ENCODE results near the gene ENDOG. TPM values are rescaled to one million over a fixed set of nuclear protein-coding genes. Genes with fewer than 3 reads are reported as not detected.
"Not testable (repeated sequence)": the region's sequence is repeated elsewhere in the genome, so short reads cannot be mapped to it uniquely, and the experiment has no call there.

Gene ENDOG
- 10 to 100 TPM; 11.4 to 22.6 (median 22.0) TPM for polyA plus RNA-seq

DNA sequence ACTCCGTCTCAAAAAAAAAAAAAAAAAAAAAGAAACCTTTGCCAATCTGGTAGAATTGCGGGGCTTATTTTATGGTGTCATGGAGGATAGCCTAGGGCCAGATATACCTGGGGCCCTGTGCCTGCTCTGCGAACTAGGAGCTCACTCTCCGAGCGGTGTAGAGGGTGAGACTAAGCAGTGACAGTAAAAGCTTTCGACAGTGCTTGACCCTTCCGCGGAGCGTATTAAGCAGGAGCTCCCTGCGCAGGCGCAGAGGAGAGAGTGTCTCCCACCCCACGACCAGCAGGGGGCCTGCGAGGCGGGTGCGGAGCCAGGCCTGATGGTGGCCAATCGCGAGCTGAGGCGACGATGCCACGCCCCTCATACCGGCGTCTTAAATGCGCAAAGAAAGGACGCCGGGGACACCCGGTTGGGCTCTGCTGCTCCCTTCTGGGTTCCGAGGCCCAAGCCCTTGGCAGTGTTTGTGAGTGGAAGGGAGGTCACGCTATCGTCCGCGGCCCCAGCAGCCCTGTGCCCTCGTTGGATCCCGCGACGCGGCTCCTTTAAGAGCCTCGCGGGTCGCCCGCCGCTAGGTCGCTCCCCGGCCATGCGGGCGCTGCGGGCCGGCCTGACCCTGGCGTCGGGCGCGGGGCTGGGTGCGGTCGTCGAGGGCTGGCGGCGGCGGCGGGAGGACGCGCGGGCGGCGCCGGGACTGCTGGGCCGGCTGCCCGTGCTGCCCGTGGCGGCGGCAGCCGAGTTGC lies at the start of gene ENDOG:
ENDOG (plus strand) TSS at position 402 of the 740 bp plus-strand sequence; CDS start at position 587, 185 bp downstream.
- 0% methylated on average over 63 to 70 of the region's 70 CpGs for WGBS, 3 donors
- no peak within 1 kb of the TSS for H3K27ac ChIP-seq (ENCODE audit: low read depth, low read length)

DNA sequence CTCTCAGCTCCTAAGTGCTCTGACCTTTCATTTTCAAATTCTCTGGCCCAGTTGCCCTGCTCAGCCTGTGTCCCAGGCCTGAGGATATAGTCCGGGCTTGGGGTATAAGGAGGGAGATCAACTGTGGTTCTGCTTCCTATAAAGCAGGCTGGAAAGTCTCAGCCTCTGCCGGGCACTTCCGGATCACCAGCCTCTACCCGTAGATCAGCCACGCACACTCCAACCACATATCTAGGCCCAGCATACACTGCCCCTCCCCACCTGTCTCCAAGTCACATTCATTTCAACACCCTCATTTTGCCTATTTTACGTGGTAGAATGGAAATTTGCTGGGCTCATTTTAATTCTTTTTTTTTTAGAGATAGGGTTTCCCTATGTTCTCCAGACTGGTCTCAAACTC lies 49.7 kb upstream of the ENDOG start:
- H3K27ac ChIP-seq (ENCODE audit: low read depth, low read length): no peak overlapping the region
- WGBS, 3 donors: 85 to 88% (median 87%) methylated on average over 6 of the region's 6 CpGs

GRCh38 chr9:128770286-128771030 lies 47.8 kb upstream of the ENDOG start:
- WGBS, 3 donors: 61 to 80% (median 80%) methylated on average over 11 of the region's 11 CpGs
- H3K27ac ChIP-seq (ENCODE audit: low read depth, low read length): no peak overlapping the region

GRCh38 chr9:128771094-128771721 lies 47.1 kb upstream of the ENDOG start:
- 0 to 2% (median 1%) methylated on average over 27 to 28 of the region's 28 CpGs for WGBS, 3 donors
- peak overlapping the region; percentile 60 for H3K27ac ChIP-seq (ENCODE audit: low read depth, low read length)

GRCh38 chr9:128771745-128772519 lies 46.4 kb upstream of the ENDOG start, which contains the start of gene ZER1:
Gene ZER1, minus strand, starts transcription at chr9:128771927. Its CDS starts 16,362 bp downstream, at chr9:128755565.
- WGBS, 3 donors: 0 to 1% (median 1%) methylated on average over 43 to 72 of the region's 72 CpGs
- peak within 1 kb of the TSS; percentile 60 for H3K27ac ChIP-seq (ENCODE audit: low read depth, low read length)

DNA sequence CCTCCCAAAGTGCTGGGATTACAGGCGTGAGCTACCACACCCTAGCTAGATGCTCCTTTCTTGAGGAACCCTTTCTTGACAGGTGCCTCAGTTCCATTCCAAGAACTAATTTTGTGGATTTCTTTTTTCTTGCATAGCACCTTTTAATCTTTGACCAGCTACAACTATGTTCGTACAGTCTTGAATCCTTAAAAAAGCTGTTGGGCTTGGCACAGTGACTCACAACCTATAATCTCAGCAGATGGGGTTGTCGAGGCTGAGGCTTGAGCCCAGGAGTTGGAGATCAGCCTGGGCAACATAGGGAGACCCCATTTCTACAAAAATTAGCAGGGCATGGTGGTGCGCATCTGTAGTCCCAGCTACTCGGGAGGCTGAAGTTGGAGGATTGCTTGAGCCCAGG lies 45.3 kb upstream of the ENDOG start:
- no peak overlapping the region for H3K27ac ChIP-seq (ENCODE audit: low read depth, low read length)
- WGBS, 3 donors: 84 to 91% (median 91%) methylated on average over 5 of the region's 5 CpGs

- H3K27ac ChIP-seq (ENCODE audit: low read depth, low read length): no peak overlapping the region
- WGBS, 3 donors: 79 to 95% (median 87%) methylated on average over 1 of the region's 1 CpG
These were observed 43.5 kb upstream of the ENDOG start for GRCh38 chr9:128774804-128775203.

- not testable (repeated sequence) for H3K27ac ChIP-seq (ENCODE audit: low read depth, low read length)
- WGBS, 3 donors: 87 to 96% (median 91%) methylated on average over 11 to 21 of the region's 27 CpGs
These were observed 38.2 kb upstream of the ENDOG start for GRCh38 chr9:128780093-128780492.

DNA sequence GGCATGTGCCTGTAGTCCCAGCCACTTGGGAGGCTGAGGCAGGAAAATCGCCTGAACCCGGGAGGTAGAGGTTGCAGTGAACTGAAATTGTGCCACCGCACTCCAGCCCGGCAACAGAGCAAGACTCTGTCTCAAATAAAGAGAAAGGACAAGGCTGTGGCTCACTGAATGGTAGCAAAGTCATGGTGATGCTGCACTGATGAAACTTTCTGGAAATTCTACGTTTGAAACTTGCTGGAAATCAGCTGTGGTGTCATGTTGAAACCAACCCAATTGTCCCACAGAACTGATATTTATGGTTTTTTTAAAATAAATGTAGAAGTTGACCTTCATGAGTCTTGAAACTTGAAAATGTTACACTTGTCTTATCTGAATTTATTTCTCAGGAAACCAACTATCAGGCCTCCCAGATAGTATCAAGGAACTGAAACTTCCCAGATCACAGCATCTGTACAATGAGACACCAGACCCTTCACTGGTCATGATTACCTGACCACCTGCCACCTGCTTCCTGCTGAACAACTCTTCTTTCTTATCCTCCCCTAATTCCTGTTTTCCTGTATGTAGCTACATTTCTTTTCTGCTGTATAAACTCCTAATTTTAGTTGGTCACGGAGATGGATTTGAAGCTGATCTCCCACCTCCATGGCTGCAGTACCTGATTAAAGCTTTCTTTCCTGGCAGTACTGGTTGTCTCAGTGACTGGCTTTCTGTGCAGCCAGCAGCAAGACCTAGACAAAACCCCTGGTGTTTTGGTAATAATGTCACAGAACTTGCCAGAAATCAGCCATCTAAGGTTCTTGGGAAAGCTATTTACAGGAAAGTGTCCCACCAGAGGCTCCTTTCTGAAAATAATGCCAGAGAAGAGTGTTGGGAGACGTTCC lies 36.9 kb upstream of the ENDOG start:
- no peak overlapping the region for H3K27ac ChIP-seq (ENCODE audit: low read depth, low read length)
- WGBS, 3 donors: 66 to 83% (median 69%) methylated on average over 7 of the region's 7 CpGs

DNA sequence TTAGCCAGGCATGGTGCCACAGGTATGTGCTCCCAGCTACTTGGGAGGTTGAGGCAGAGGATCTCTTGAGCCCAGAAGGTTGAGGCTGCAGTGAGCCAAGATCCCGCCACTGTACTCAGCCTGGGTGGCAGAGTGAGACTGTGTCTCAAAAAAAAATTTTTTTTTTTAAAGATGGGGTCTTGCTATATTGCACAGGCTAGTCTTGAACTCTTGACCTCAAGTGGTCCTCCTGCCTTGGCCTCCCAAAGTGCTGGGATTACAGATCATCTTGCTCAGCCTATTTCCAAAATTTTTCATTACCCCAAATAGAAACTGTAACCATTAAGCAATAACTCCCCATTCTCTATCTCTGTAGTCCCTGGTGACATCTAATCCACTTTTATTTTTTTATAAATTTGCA lies 35.6 kb upstream of the ENDOG start:
- H3K27ac ChIP-seq (ENCODE audit: low read depth, low read length): no peak overlapping the region
- 89 to 100% (median 94%) methylated on average over 1 of the region's 1 CpG for WGBS, 3 donors

DNA sequence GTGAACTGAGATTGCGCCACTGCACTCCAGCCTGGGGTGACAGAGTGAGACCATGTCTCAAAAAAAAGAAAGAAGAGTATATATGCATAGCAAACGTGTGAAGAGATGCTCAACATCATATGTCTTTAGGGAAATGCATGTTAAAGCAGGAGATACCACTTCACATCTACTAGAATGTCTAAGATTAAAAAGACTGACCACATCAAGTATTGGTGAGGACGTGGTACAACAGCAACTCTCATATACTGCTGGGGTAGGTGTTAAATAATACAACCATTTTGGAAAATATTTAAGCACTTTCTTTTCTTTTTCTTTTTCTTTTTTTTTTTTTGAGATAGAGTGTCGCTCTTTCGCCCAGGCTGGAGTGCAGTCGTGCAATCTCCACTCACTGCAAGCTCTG lies 32.9 kb upstream of the ENDOG start:
- 92 to 94% (median 93%) methylated on average over 6 of the region's 6 CpGs for WGBS, 3 donors
- H3K27ac ChIP-seq (ENCODE audit: low read depth, low read length): no peak overlapping the region

- 6 to 8% (median 8%) methylated on average over 56 to 64 of the region's 64 CpGs for WGBS, 3 donors
- H3K27ac ChIP-seq (ENCODE audit: low read depth, low read length): no peak within 1 kb of the TSS
These were observed 31.4 kb upstream of the ENDOG start, which contains the start of gene TBC1D13 for GRCh38 chr9:128786681-128787601. Gene TBC1D13, plus strand, starts transcription at chr9:128787253. Its CDS starts 101 bp downstream, at chr9:128787354.

- 2 to 3% (median 3%) methylated on average over 7 of the region's 7 CpGs for WGBS, 3 donors
These were observed 30.6 kb upstream of the ENDOG start for GRCh38 chr9:128787659-128788058.

DNA sequence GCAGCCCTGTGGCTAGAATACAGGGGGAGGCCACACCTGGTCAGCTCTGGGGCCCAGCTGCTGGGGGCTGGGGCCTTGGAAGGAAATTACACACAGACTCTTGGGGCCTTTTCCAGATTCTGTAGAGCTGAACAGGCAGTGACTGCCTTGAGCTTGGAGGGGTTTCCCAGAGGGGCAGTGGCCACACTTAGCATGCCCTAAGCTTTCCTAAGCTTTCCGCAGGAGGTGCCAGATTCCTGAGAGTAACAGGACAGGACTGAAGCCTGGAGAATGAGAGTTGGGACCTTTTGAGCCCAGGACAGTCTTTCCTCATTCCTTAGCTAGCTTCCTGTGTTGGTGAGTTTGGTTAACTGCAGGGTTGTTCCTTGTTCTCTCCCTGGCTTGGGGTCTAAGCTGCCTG lies 29.9 kb upstream of the ENDOG start:
- WGBS, 3 donors: 82 to 100% (median 86%) methylated on average over 1 of the region's 1 CpG
- no peak overlapping the region for H3K27ac ChIP-seq (ENCODE audit: low read depth, low read length)

More at GRCh38 chr9:128787659-128788058, 30.6 kb upstream of the ENDOG start:
- H3K27ac ChIP-seq (ENCODE audit: low read depth, low read length): no peak overlapping the region

- H3K27ac ChIP-seq (ENCODE audit: low read depth, low read length): no peak overlapping the region
- 93 to 98% (median 96%) methylated on average over 4 of the region's 4 CpGs for WGBS, 3 donors
These were observed 27.8 kb upstream of the ENDOG start for GRCh38 chr9:128790536-128790935.

DNA sequence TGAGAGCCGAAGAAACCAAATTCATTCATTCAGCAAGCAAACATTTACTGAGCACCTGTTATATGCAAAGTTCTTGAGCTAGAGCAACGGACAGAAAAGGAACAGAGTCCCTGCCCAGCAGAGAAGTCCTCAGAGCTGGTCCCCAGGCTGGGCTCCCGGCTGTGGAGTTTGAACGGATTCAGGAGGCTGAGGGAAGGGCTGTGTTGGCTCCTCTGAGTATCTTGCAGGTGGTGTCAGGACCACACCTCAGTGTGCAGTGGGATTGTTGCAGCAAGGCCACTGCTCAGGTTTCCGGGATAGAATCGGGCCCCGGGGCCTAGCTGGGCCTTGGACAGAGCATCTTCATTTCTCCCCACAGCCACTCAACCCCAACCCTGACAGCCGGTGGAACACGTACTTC lies 26.2 kb upstream of the ENDOG start:
- WGBS, 3 donors: 85 to 96% (median 91%) methylated on average over 9 of the region's 9 CpGs
- no peak overlapping the region for H3K27ac ChIP-seq (ENCODE audit: low read depth, low read length)

All from adipose tissue (tissue), 3 donors.